HG03097 (cell line): ENCODE measurements around the gene GNG2.
A peak's percentile ranks its signal among the peaks of the same experiment; 100 is the strongest.

ENCODE experiments used
- ATAC-seq: cut with Tn5 transposase; IDR thresholded peaks from one replicate; pipeline ENCODE4 v1.9.1; 2021; ENCODE audit not compliant: unreplicated experiment, low FRiP score

Gene GNG2

DNA sequence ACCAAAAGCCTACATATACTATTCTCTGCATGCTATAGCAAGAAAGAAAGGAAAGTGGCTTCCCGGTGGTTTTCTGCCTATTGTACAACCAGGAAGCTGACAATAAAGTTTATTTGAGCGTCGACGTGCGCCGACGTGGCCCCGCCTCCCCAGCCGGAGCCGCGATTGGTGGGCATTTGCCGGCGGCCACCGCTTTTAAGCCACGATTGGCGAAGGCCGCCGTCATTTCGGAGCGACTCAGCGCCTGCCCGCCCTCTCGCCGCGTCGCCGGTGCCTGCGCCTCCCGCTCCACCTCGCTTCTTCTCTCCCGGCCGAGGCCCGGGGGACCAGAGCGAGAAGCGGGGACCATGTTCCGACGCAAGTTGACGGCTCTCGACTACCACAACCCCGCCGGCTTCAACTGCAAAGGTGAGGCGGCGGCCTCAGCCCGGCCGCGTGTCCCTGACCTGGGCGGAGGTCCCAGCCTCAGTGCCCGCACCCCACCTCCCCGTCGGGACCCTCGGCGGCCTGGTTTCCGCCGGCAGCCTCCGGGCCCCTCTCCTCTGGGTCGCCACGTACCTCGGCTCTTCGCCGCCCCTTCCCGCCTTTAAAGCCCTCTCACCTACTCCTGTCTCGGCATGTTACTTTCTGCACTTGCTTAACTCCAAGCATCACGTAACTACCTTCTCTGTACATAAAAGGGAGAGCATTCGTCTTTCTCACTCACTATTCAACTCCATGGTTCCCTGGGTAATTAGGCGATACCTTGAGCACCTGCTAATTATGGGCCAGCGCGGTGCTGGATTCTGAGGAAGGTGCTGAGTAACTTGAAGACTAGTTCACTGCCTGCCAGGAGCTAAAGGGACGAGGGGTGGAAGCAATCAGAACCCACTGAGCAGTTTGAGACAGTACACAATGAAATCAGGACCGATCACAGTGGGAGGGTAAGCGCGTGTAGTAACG is 129.2 kb downstream of the GNG2 start, which contains the start of gene RTRAF:
Gene RTRAF (plus strand): TSS at position 254 of the 942 bp plus-strand sequence. CDS start 94 bp downstream, at position 348.
- ATAC-seq = peak; percentile 91

DNA sequence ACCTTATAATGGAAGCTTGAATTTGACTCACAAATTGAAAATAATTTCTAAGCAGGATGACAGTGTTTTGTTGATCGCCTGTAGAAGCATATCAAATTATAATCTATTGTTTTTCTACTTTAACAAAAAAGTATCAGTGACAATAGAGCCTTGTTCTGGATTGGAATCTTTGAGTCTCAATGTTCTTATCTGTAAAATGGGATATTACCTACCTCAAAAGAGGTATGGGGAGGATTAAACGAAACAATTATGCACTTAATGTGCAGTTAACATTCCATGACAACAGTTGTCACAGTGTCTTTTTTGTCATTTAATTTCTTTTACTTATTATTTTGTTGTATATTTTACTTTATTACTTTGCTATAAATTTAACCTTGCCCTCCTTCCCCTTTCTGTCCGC is 130.1 kb downstream of the GNG2 start:
- no peak for ATAC-seq

DNA sequence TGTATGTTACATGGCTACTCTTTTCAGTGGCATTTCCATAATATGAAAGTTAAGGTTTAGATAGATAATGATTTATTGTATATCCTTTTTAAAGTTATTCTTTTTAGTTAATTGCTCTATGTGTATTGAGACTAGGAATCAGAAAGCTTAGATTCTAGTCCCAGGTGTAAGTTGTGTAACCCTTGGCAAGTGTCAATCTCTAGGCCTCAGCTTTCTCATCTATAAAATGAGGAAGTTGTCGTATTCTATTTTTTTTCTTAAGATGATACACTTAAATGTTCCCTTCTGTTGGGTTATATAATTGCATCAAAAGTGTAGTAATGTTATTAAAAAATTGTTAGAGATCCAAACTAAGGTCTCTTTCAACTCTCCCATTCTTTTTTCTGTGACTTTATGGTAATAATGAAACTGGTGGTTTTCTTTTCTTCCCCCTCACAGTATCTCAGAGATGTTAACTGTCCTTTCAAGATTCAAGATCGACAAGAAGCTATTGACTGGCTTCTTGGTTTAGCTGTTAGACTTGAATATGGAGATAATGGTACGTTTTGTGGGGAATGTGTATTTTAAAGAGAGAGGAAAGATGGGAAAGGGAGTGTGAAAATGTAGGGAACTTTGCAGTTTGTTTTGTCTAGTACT is 133.0 kb downstream of the GNG2 start:
- no peak for ATAC-seq

DNA sequence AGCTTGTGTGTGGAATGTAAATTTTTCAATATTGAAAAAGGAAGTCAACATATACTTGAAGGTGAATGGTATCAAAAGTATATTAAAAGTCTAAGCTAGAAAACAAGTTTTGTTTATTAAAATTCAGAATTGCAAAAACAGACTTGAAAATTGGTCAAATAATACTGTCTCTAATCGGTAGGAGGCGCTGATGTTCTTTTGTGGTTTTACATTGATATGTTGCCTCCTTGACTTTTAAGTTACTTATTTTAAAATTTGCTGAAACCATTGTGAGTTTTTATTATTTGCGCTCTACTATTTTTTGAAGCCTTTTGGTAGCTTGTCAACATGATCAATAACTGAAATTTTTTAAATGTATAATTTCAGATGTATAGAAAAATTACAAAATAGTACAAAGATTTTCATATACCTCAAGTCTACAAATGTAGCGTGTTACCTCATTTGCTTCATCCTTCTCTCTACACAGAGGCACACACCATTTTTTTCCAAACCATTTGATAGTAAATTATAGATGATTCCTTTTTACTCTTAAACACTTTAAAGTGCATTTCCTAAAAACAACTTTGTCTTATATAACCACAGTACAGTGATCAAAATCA is 135.8 kb downstream of the GNG2 start:
- ATAC-seq = no peak

DNA sequence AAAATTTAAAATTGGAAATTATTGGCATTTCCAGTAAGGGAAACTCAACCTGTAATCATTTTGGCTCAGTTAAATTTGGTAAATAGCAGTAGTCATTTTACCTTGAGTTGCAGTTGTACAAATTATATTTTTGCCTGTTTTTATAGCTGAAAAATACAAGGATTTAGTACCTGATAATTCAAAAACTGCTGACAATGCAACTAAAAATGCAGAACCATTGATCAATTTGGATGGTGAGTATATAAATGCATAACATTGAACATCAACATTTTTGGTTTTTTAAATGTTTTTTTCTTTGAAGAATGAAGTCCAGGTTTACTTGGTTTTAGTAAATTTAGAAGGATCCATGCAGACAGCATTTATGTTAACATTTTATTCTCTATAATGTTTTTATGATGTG is 137.9 kb downstream of the GNG2 start:
- no peak for ATAC-seq

DNA sequence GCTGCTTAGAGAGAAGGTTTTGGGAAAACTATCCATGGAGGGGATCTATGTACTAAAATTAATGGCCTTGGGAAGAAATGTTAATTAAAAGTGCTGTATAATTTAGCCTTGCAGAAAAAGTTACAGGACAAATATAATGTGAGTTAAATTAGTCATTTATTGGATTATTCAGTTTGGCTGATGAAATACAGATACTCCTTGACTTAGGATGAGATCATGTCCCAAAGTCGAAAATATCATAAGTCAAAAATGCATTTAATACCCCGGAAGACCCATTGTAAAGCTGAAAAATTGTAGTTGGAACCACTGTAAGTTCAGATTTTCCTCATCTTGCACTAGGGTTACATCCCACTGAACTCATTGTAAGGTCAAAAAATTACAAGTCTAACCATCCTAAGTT is 138.7 kb downstream of the GNG2 start:
- ATAC-seq = no peak

DNA sequence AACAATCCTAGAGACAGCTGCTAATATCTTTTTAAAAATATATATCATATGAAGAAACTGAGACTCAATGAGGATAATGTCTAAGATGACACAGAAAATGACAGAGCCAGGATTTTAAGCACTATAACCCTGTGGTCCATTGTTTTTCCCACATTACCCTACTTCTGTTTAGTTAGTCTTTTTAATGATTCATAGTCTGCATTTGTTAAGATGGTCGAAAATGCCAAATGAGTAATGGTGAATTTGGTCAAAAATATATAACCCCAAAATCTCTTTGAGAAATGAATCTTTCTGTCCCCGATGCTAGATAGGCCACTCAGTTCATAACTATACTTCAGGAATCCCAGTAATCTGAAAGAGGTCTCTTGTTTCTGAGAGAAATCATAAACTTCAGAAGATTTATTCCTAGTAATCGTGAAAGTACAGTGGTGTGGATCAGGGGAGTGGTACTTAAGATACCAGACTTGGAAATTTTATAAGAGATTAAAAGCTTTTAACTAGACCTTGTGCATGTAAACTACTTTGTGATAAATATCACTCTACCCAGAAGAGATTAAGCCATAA is 139.7 kb downstream of the GNG2 start:
- ATAC-seq = no peak

- ATAC-seq = no peak
Observed at GRCh38 chr14:52000696-52001095, 140.3 kb downstream of the GNG2 start.

DNA sequence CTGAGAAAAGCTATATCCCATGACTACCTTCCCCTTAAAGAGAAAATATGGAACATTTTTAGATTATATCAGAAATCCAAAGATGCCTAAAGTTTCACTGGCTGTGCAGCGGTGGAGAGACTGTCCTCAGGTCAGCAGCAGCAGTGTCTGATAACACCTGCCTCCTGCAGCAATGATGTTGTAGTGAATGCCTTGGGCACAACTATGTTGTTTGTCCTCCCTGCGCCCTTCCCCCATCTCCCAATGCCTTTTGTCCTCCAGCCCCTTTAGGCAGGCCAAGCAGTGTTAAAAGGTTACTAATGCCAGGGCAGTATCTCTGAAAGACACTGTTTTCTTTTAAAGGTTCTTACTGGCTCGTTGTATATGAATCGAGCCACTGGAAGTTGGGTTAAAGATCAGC is 142.1 kb downstream of the GNG2 start:
- ATAC-seq = no peak

GRCh38 chr14:52003324-52003723 is 142.9 kb downstream of the GNG2 start:
- ATAC-seq = no peak

DNA sequence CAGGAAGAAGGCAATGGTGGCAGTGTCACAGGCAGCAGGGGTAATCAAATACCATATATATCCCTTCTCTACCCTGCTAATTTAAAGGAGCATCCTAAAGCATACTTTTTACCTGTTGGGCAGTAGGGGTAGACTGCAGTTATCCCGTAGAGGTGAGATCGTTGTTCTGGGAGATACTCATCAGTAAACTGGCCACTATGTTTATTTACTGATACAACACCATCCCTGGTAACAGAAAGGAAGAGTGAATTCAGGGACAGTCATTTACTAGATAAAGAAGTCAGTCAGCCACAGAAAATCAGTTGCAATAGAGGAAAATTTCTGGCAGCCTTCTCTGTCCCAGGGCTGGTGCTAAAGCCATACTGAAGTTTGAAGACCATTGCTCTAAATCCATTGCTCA is 145.2 kb downstream of the GNG2 start:
- no peak for ATAC-seq

DNA sequence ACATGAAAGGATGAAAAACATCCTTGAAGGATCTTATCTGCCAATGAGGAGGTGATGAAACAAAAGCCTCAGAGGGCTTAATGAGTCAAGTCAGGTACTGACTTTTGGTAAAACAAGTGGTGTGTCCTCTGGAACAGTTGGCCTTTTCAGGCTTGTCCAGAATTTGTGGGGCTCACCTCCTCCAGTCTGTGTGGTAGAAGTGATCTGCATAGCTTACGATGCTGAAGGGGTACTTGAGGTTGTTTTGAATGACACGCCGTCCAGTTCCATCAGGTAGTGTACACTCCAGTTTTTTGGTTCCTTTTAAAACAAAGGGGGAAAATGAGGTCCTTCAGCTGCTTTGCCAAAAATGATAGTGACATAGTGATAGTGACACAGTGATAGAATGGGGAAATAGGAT is 145.9 kb downstream of the GNG2 start:
- no peak for ATAC-seq

GRCh38 chr14:52007211-52007610 is 146.8 kb downstream of the GNG2 start:
- ATAC-seq = no peak

- no peak for ATAC-seq
Observed at GRCh38 chr14:52007637-52008036, 147.2 kb downstream of the GNG2 start.

GRCh38 chr14:52008136-52008535 is 147.7 kb downstream of the GNG2 start:
- ATAC-seq = no peak

- no peak for ATAC-seq
Observed at GRCh38 chr14:52010173-52010693, 149.8 kb downstream of the GNG2 start.

DNA sequence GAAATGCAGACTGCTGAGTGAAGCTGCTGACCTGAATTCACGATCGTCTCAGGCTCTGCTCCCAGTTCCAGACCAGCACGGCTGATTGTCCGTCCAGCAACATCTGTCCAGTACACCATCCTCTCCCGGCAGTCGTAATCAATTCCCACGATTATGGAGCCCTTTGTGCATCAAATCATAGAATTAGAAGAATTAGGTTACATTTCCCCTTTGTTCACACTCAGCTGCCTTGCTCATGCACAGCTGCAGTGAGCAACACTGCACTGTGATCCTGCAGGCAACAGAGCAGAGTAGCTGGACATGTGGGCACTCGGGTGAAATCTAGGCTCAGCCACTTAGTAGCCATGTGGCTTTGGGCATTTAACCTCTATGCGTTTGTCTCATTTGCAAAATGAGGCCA is 151.1 kb downstream of the GNG2 start:
- no peak for ATAC-seq

DNA sequence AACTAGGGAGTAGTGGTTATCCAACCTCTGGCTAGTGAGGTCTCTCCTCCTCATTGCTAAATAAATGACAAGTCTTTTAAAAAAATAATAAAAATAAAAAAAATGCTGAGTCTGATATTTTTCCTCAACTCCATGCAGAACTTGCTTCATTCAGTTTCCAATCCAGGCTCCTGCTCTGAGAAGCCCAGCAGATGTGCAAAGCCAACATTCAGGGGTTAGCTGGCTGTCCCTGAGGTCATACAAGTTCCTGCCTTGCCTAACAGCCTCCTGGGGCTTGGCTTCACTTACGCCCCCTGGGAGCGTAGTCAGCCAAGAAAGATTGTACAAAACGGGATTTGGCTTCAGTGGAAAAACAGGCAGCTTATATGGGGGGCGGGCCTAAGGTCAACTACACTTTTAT is 152.2 kb downstream of the GNG2 start:
- ATAC-seq = no peak

- ATAC-seq = no peak
Observed at GRCh38 chr14:52013984-52014600, 153.7 kb downstream of the GNG2 start.

- ATAC-seq = no peak
Observed at GRCh38 chr14:52014601-52015267, 154.3 kb downstream of the GNG2 start.
